Measurements from ENCODE around the gene ZNF175.

DNA sequence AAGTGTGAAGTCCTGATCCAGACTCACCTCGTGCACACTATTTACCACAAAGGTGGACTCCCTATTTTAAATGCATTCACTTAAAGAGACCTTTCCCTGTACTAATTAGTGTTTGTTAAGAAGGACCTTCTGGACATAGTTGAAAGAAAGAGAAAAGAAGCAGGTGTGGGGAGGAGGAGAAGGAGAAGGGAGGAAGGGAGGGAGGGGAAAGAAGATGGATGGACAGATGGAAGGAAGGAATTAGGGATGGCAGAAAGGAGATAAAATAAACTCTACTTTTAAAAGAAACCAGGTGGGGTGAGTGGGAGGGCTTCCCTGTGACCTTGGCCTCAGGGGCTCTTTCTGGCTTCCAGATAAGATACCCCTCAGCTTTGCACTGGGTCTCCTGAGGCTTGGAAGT is 21.4 kb downstream of the ZNF175 start:
- TF ChIP-seq, protein P1, sequence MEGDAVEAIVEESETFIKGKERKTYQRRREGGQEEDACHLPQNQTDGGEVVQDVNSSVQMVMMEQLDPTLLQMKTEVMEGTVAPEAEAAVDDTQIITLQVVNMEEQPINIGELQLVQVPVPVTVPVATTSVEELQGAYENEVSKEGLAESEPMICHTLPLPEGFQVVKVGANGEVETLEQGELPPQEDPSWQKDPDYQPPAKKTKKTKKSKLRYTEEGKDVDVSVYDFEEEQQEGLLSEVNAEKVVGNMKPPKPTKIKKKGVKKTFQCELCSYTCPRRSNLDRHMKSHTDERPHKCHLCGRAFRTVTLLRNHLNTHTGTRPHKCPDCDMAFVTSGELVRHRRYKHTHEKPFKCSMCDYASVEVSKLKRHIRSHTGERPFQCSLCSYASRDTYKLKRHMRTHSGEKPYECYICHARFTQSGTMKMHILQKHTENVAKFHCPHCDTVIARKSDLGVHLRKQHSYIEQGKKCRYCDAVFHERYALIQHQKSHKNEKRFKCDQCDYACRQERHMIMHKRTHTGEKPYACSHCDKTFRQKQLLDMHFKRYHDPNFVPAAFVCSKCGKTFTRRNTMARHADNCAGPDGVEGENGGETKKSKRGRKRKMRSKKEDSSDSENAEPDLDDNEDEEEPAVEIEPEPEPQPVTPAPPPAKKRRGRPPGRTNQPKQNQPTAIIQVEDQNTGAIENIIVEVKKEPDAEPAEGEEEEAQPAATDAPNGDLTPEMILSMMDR (conservative IDR thresholded peaks at IDR 0.05; ENCODE audit: low read length) = no peak
- TF ChIP-seq EZH2phosphoT487 (IDR thresholded peaks at IDR 0.05; ENCODE audit: borderline replicate concordance) = no peak

Data from Loucy (cell line).